ENCODE results near the gene SMR3A.

The SMR3A gene

GRCh38 chr4:70392057-70392776 lies 31.7 kb downstream of the SMR3A start:
- ChIA-PET CTCF (interaction anchor here (0.6 kb wide), 1 partner anchor 933 kb away, joined by 4 read pairs; no protein-coding TSS in a partner anchor), POLR2A (no interaction called here)
- Histone ChIP-seq H3K36me3 (ENCODE audit: control insufficient read depth in 2 of 2, insufficient read depth in 1 of 2, low read length in 2 of 2) (no peaks in the 10 kb centered on the region), H3K4me3 (ENCODE audit: low read depth, low read length) (no peak overlapping the region), H3K9me3 (ENCODE audit: control insufficient read depth, insufficient read depth, low read depth, low read length) (no peaks in the 10 kb centered on the region), H3K4me1 (ENCODE audit: control insufficient read depth, insufficient read depth, low read length) (no peaks in the 10 kb centered on the region), H3K27ac (ENCODE audit: extremely low read depth, low read depth, low read length) (no peak overlapping the region)
- no peak for TF ChIP-seq ZFHX2 (tag by site-specific recombination; conservative IDR thresholded peaks at IDR 0.05)
- TF ChIP-seq ZNF2 (tag by site-specific recombination; IDR thresholded peaks at IDR 0.05), result no peak
- TF ChIP-seq FEZF1 (tag by site-specific recombination; IDR thresholded peaks at IDR 0.05), result no peak
- no peak for TF ChIP-seq IKZF3 (tag by site-specific recombination; IDR thresholded peaks at IDR 0.05)
- no peak for TF ChIP-seq BCL11B (tag by site-specific recombination; IDR thresholded peaks at IDR 0.05; ENCODE audit: low read depth)
- TF ChIP-seq ZNF571 (tag by site-specific recombination; IDR thresholded peaks at IDR 0.05), result no peak
- TF ChIP-seq GLIS2 (tag by site-specific recombination; IDR thresholded peaks at IDR 0.05), result no peak
- no peak for TF ChIP-seq ZBTB49 (tag by site-specific recombination; IDR thresholded peaks at IDR 0.05; ENCODE audit: low read depth)

GRCh38 chr4:70397580-70397979 lies 37.0 kb downstream of the SMR3A start, which contains the start of gene OPRPN:
Gene OPRPN (plus strand): TSS chr4:70397940. CDS start chr4:70399286, 1,346 bp downstream.
- POLR2A ChIA-PET, result no interaction called here
- Histone ChIP-seq H3K4me1 (ENCODE audit: control insufficient read depth, insufficient read depth, low read length) (no peaks in the 10 kb centered on the region), H3K9me3 (ENCODE audit: control insufficient read depth, insufficient read depth, low read depth, low read length) (no peaks in the 10 kb centered on the region), H3K4me3 (ENCODE audit: low read depth, low read length) (no peak within 1 kb of the TSS), H3K36me3 (ENCODE audit: control insufficient read depth in 2 of 2, insufficient read depth in 1 of 2, low read length in 2 of 2) (no peaks in the 10 kb centered on the region), H3K27ac (ENCODE audit: extremely low read depth, low read depth, low read length) (no peak within 1 kb of the TSS)
- TF ChIP-seq ZNF266 (tag by site-specific recombination; IDR thresholded peaks at IDR 0.05; ENCODE audit: low read depth), result no peak
- CTCF ChIA-PET, result interaction anchor here (0.8 kb wide), 1 partner anchor 107 kb away, joined by 4 read pairs; no protein-coding TSS in a partner anchor

GRCh38 chr4:70399319-70399718 lies 38.8 kb downstream of the SMR3A start:
- ChIA-PET POLR2A (no interaction called here), CTCF (no interaction called here)
- no peak overlapping the region for H3K27ac ChIP-seq (ENCODE audit: extremely low read depth, low read depth, low read length)
- H3K36me3 ChIP-seq (ENCODE audit: control insufficient read depth in 2 of 2, insufficient read depth in 1 of 2, low read length in 2 of 2), result no peaks in the 10 kb centered on the region
- H3K4me1 ChIP-seq (ENCODE audit: control insufficient read depth, insufficient read depth, low read length), result no peaks in the 10 kb centered on the region
- H3K9me3 ChIP-seq (ENCODE audit: control insufficient read depth, insufficient read depth, low read depth, low read length), result no peaks in the 10 kb centered on the region
- no peak overlapping the region for H3K4me3 ChIP-seq (ENCODE audit: low read depth, low read length)
- TF ChIP-seq ZBTB7A (tag by site-specific recombination; IDR thresholded peaks at IDR 0.05; ENCODE audit: low read depth) (no peak), ZNF843 (tag by site-specific recombination; IDR thresholded peaks at IDR 0.05) (no peak), ZNF184 (tag by site-specific recombination; IDR thresholded peaks at IDR 0.05) (no peak), PATZ1 (tag by site-specific recombination; IDR thresholded peaks at IDR 0.05) (no peak), KLF16 (tag by site-specific recombination; IDR thresholded peaks at IDR 0.05) (no peak), ZNF514 (tag by site-specific recombination; IDR thresholded peaks at IDR 0.05) (no peak), ZNF658 (tag by site-specific recombination; IDR thresholded peaks at IDR 0.05) (no peak), KLF7 (tag by site-specific recombination; IDR thresholded peaks at IDR 0.05; ENCODE audit: borderline replicate concordance) (no peak), ZNF747 (tag by site-specific recombination; IDR thresholded peaks at IDR 0.05) (no peak), ZNF202 (tag by site-specific recombination; IDR thresholded peaks at IDR 0.05; ENCODE audit: borderline replicate concordance) (no peak), PBX3 (CRISPR knock-in tag; IDR thresholded peaks at IDR 0.05) (no peak), ZFP41 (tag by site-specific recombination; IDR thresholded peaks at IDR 0.05; ENCODE audit: borderline replicate concordance) (no peak), GLI2 (tag by site-specific recombination; IDR thresholded peaks at IDR 0.05; ENCODE audit: borderline replicate concordance, low read depth) (no peak)

All from HEK293 (cell line).